Measurements from ENCODE around the gene ATP11B.
A peak's percentile ranks its signal among the peaks of the same experiment; 100 is the strongest.

The ATP11B gene

GRCh38 chr3:182957226-182957625, 163.9 kb downstream of the ATP11B start:
- no peak for DNase-seq

- DNase-seq = no peak
Measured at GRCh38 chr3:182957676-182958266, 164.5 kb downstream of the ATP11B start.

GRCh38 chr3:182959474-182960350, 166.4 kb downstream of the ATP11B start:
- no peak for DNase-seq

- no peak for DNase-seq
Measured at GRCh38 chr3:182962166-182962565, 168.9 kb downstream of the ATP11B start.

- no peak for DNase-seq
Measured at GRCh38 chr3:182964179-182964578, 170.9 kb downstream of the ATP11B start.

GRCh38 chr3:182965861-182966366, 172.6 kb downstream of the ATP11B start:
- no peak for DNase-seq

- DNase-seq = no peak
Measured at GRCh38 chr3:182967218-182968204, 174.2 kb downstream of the ATP11B start.

GRCh38 chr3:182969277-182969676, 176.0 kb downstream of the ATP11B start:
- peak; percentile 63 for DNase-seq

GRCh38 chr3:182969853-182970252, 176.5 kb downstream of the ATP11B start:
- DNase-seq = no peak

GRCh38 chr3:182970811-182971418, 177.6 kb downstream of the ATP11B start:
- DNase-seq = no peak
